Spleen (tissue), 7 donors: ENCODE measurements around the gene CACNA2D1.

Experiments used
- CTCF ChIP-seq, 11 experiments: fragments of 200-600 bp in 7 of 11; fragments of 450-650 bp in 4 of 11; sonication (generic) in 4 of 11; IDR thresholded peaks in 8 of 11; conservative IDR thresholded peaks in 3 of 11; 1 replicate in 7 of 11; 2 replicates in 4 of 11; pipeline versions ENCODE4 v1.4.0 to v1.8.0; 2016 to 2021; ENCODE audit warnings: antibody characterized with exemption in 11 of 11, inconsistent platforms in 4 of 11, mild to moderate bottlenecking in 1 of 11
- POLR2A ChIP-seq, 3 donors: fragments of 450-650 bp; IDR thresholded peaks; one replicate each; pipeline ENCODE4 v1.5.1; 2017; ENCODE audit warnings: antibody characterized with exemption in 3 of 3, mild to moderate bottlenecking in 1 of 3
- POLR2AphosphoS5 ChIP-seq, 3 donors: sonication (generic); formaldehyde crosslinking; IDR thresholded peaks; one replicate each; pipeline ENCODE4 v1.5.1; 2017; ENCODE audit warnings: antibody characterized with exemption in 3 of 3
- donor health status: DM: no; HTN: no; CAD: no; lungs with moderate emphysema.
- donor health status: DM: no; HTN: no; CAD: no.
- donor health status: DM: no; HTN: no; CAD: no.

DNA sequence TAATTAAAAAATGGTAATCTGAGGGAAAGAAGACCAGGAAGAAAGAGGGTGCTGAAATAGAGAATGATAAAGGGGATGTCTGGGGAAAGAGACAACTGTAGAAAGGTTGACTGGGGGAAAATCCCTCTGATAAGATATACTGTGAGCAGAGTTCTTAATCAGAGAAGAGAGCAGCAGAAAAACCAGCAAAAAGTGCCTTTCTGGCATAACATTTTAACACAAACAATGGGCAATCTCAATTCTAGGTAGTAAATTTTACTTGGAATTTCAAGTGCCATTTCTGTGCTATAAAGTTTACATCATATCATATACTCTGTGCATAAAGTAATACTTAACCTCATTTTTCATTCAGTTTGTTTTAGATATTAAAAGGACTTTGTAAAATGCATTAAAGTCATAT, 421.9 kb downstream of the CACNA2D1 start:
- TF ChIP-seq CTCF (IDR thresholded peaks at IDR 0.05 in 8 of 11, conservative IDR thresholded peaks at IDR 0.05 in 3 of 11) (no peak), POLR2A (IDR thresholded peaks at IDR 0.05) (no peak), POLR2AphosphoS5 (IDR thresholded peaks at IDR 0.05) (no peak)
